ENCODE results near the gene KRTAP12-4.

- no peak for TF ChIP-seq POLR2AphosphoS5 (IDR thresholded peaks at IDR 0.05; ENCODE audit: low read depth, low read length)
- no peak for TF ChIP-seq TAF1 (IDR thresholded peaks at IDR 0.05; ENCODE audit: borderline replicate concordance, insufficient read depth, low read length)
- no peak for TF ChIP-seq REST (IDR thresholded peaks at IDR 0.05; ENCODE audit: insufficient read depth in 1 of 2, low read depth in 2 of 2, low read length in 2 of 2)
Observed at GRCh38 chr21:44657635-44658540, 3.4 kb upstream of the KRTAP12-4 start, which contains the start of gene KRTAP12-3.

All from PFSK-1 (cell line).